SK-N-MC (cell line): ENCODE results near the gene PIAS1.

Experiments used
- EZH2 ChIP-seq: fragments of 200-600 bp; sonication (generic); IDR thresholded peaks from one replicate; pipeline ENCODE4 v1.6.1; 2017; ENCODE audit warnings: antibody characterized with exemption
- FOXP2 ChIP-seq: optimal IDR thresholded peaks from 2 replicates; pipeline ENCODE3; 2011; ENCODE audit warnings: mild to moderate bottlenecking, moderate library complexity; ENCODE audit not compliant: insufficient read depth; ENCODE audit errors: extremely low read length, control extremely low read depth
- POLR2AphosphoS5 ChIP-seq: IDR thresholded peaks from 2 replicates; pipeline ENCODE4 v1.6.1; 2012; ENCODE audit warnings: mild to moderate bottlenecking, low read depth, low read length, borderline replicate concordance

DNA sequence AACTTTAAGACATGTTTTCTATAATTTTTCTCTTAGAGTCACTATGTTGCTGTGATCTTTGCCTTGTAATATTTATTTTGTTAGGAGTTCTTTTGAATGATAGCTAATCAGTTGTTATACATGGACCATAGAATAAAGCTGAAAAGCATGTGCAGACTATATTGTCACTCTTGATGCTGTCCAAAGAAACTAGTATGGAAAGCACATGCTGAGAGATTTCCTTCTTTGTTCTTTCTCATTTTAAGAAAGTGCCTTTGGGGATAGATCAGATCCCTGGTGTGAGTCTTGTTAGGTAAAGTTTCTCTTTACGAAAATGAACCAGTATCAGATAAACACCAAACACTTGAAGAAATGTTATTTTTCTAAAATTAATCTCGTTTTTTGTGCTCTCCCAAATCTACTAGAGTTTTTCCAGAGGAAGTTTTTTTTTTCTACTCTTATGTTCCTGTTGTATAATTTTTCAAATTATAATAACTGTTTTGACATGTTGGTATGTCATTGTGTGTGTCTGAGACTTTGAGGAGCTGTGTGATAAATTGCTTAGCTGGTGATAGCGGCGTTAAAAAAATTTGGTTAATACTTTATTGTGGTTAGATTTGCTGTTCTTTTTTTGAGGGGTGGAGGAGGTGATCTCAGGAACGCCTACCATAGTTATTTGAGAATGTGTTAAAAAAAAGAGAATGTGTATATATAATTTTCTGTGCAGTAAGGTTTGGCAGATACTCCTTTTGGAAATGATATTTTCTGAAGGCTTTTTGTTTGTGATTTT lies 2.2 kb downstream of the PIAS1 start:
- TF ChIP-seq EZH2 = no peak
- TF ChIP-seq POLR2AphosphoS5 = no peak
- TF ChIP-seq FOXP2 = no peak
